H9 (cell line): ENCODE measurements around the gene DNAH8. TPM values are rescaled to one million over a fixed set of nuclear protein-coding genes. Genes with fewer than 3 reads are reported as not detected.

ENCODE experiments used
- DNase-seq: peaks from one replicate; pipeline ENCODE4 v3.0.0-alpha.2; 2017
- H2AFZ ChIP-seq: one replicate; pipeline ENCODE4 v1.6.1; 2013; ENCODE audit warnings: mild to moderate bottlenecking, low read length, control low read depth, moderate library complexity
- H2AK5ac ChIP-seq: 2 replicates; pipeline ENCODE4 v1.6.1; 2013; ENCODE audit warnings: low read length, control low read depth, mixed read lengths; ENCODE audit not compliant: insufficient read length
- H2BK120ac ChIP-seq: one replicate; pipeline ENCODE4 v1.6.1; 2013; ENCODE audit warnings: low read depth, mild to moderate bottlenecking, low read length, control low read depth, inconsistent platforms; ENCODE audit not compliant: poor library complexity, severe bottlenecking
- H2BK12ac ChIP-seq: 2 replicates; pipeline ENCODE4 v1.6.1; 2013; ENCODE audit warnings: low read length, control low read depth, mixed read lengths, low read depth; ENCODE audit not compliant: insufficient read length
- H2BK15ac ChIP-seq: 2 replicates; pipeline ENCODE4 v1.6.1; 2013; ENCODE audit warnings: low read depth, low read length, control low read depth
- H2BK20ac ChIP-seq: one replicate; pipeline ENCODE4 v1.6.1; 2013; ENCODE audit warnings: low read depth, mild to moderate bottlenecking, low read length, control low read depth, inconsistent platforms; ENCODE audit not compliant: poor library complexity, severe bottlenecking
- H2BK5ac ChIP-seq: 2 replicates; pipeline ENCODE4 v1.6.1; 2013; ENCODE audit warnings: low read length, control low read depth, mixed read lengths; ENCODE audit not compliant: insufficient read length
- H3K14ac ChIP-seq: 2 replicates; pipeline ENCODE4 v1.6.1; 2013; ENCODE audit warnings: low read length, control low read depth; ENCODE audit not compliant: insufficient read depth
- H3K18ac ChIP-seq: 2 replicates; pipeline ENCODE4 v1.6.1; 2013; ENCODE audit warnings: low read depth, mild to moderate bottlenecking, mixed read lengths, low read length, control low read depth; ENCODE audit not compliant: insufficient read length
- H3K23ac ChIP-seq: 2 replicates; pipeline ENCODE4 v1.6.1; 2013; ENCODE audit warnings: low read length, control low read depth, mixed read lengths, low read depth; ENCODE audit not compliant: insufficient read length
- H3K23me2 ChIP-seq: 2 replicates; pipeline ENCODE4 v1.6.1; 2013; ENCODE audit warnings: low read depth, mild to moderate bottlenecking, mixed read lengths, low read length, control low read depth; ENCODE audit not compliant: insufficient read length, poor library complexity, severe bottlenecking
- H3K27ac ChIP-seq: 2 replicates; pipeline ENCODE4 v1.5.1; 2013; ENCODE audit warnings: low read length, control low read depth, mixed read lengths, low read depth; ENCODE audit not compliant: insufficient read length
- H3K27me3 ChIP-seq: 2 replicates; pipeline ENCODE4 v1.6.1; 2013; ENCODE audit warnings: low read length, control low read depth, inconsistent platforms; ENCODE audit not compliant: insufficient read depth
- H3K4ac ChIP-seq: 2 replicates; pipeline ENCODE4 v1.6.1; 2013; ENCODE audit warnings: low read depth, mild to moderate bottlenecking, control low read depth, inconsistent platforms, low read length, moderate library complexity
- H3K4me1 ChIP-seq: 2 replicates; pipeline ENCODE4 v1.6.1; 2013; ENCODE audit warnings: low read length, control low read depth, inconsistent platforms; ENCODE audit not compliant: insufficient read depth
- H3K4me2 ChIP-seq: 2 replicates; pipeline ENCODE4 v1.6.1; 2013; ENCODE audit warnings: low read length, control low read depth, mixed read lengths; ENCODE audit not compliant: insufficient read length, insufficient read depth
- H3K56ac ChIP-seq: 2 replicates; pipeline ENCODE4 v1.6.1; 2013; ENCODE audit warnings: low read depth, mild to moderate bottlenecking, mixed read lengths, low read length, control low read depth; ENCODE audit not compliant: insufficient read length
- H3K79me1 ChIP-seq: 2 replicates; pipeline ENCODE4 v1.6.1; 2013; ENCODE audit warnings: low read depth, mild to moderate bottlenecking, moderate library complexity, low read length, control low read depth, inconsistent platforms; ENCODE audit not compliant: insufficient read depth, poor library complexity, severe bottlenecking
- H3K79me2 ChIP-seq: 2 replicates; pipeline ENCODE4 v1.6.1; 2013; ENCODE audit warnings: low read length, control low read depth, inconsistent platforms; ENCODE audit not compliant: insufficient read depth
- H3K9ac ChIP-seq: 2 replicates; pipeline ENCODE4 v1.6.1; 2013; ENCODE audit warnings: low read length, control low read depth, mixed read lengths; ENCODE audit not compliant: insufficient read length; ENCODE audit errors: extremely low read depth
- H3K9me3 ChIP-seq: one replicate; pipeline ENCODE4 v1.6.1; 2013; ENCODE audit warnings: low read depth, low read length, inconsistent platforms; ENCODE audit not compliant: control insufficient read depth
- H3T11ph ChIP-seq: one replicate; pipeline ENCODE4 v1.6.1; 2013; ENCODE audit warnings: mild to moderate bottlenecking, low read length, control low read depth, inconsistent platforms
- H4K20me1 ChIP-seq: one replicate; pipeline ENCODE4 v1.6.1; 2013; ENCODE audit not compliant: control insufficient read depth, insufficient read length, insufficient read depth
- H4K5ac ChIP-seq: 2 replicates; pipeline ENCODE4 v1.6.1; 2013; ENCODE audit warnings: low read depth, mild to moderate bottlenecking, mixed read lengths, low read length, control low read depth; ENCODE audit not compliant: insufficient read length
- H4K8ac ChIP-seq: replicated peaks from 2 replicates; pipeline ENCODE4 v1.6.1; 2013; ENCODE audit warnings: low read length, control low read depth, mixed read lengths, low read depth; ENCODE audit not compliant: insufficient read length
- H4K91ac ChIP-seq: 2 replicates; pipeline ENCODE4 v1.6.1; 2013; ENCODE audit warnings: low read depth, mild to moderate bottlenecking, moderate library complexity, mixed read lengths, low read length, control low read depth; ENCODE audit not compliant: insufficient read length
- H3K27ac Mint-ChIP-seq, 3 experiments: 2 replicates in 2 of 3; 3 replicates in 1 of 3; pipeline ENCODE4 v1.8.0; 2020 to 2021; ENCODE audit warnings: mixed read lengths in 3 of 3, mild to moderate bottlenecking in 1 of 3, moderate library complexity in 1 of 3
- H3K27me3 Mint-ChIP-seq: 2 replicates; pipeline ENCODE4 v1.8.0; 2021; ENCODE audit warnings: low read depth, mild to moderate bottlenecking, moderate library complexity, mixed read lengths
- H3K36me3 Mint-ChIP-seq, 3 experiments: 2 replicates in 2 of 3; 3 replicates in 1 of 3; pipeline ENCODE4 v1.8.0; 2020 to 2021; ENCODE audit warnings: low read depth in 3 of 3, mixed read lengths in 3 of 3; ENCODE audit not compliant: insufficient read depth in 1 of 3
- H3K4me1 Mint-ChIP-seq, 2 experiments: 2 replicates each; pipeline ENCODE4 v1.8.0; 2020; ENCODE audit warnings: mixed read lengths in 2 of 2
- H3K4me3 Mint-ChIP-seq, 2 experiments: 2 replicates in 1 of 2; 3 replicates in 1 of 2; pipeline ENCODE4 v1.8.0; 2020 to 2021; ENCODE audit warnings: mild to moderate bottlenecking in 2 of 2, mixed read lengths in 2 of 2, moderate library complexity in 1 of 2
- H3K9me3 Mint-ChIP-seq, 2 experiments: 2 replicates in 1 of 2; 3 replicates in 1 of 2; pipeline ENCODE4 v1.8.0; 2020; ENCODE audit warnings: mild to moderate bottlenecking in 2 of 2, mixed read lengths in 2 of 2, moderate library complexity in 1 of 2
- CTCF ChIP-seq: fragments of 200-600 bp; sonication (generic); conservative IDR thresholded peaks from 3 replicates; pipeline ENCODE4 v1.8.0; 2021; ENCODE audit warnings: antibody characterized with exemption, mild to moderate bottlenecking
- WGBS: extraction: QIAGEN DNeasy Blood & Tissue Kit; methylation state at CpG from one replicate; pipeline ENCODE4 v1.1.7; 2013; ENCODE audit warnings: missing lambda C conversion rate, low lambda C conversion rate, mixed read lengths; ENCODE audit not compliant: insufficient read length; ENCODE audit errors: extremely low coverage; 5-methylcytosine and 5-hydroxymethylcytosine counted together
- total RNA-seq: library from RNA; stranded (reverse); gene quantifications from 2 replicates; pipeline ENCODE4 v1.2.1, GENCODE V29; 2021

DNAH8 gene
- total RNA-seq, 1 experiment from 2014 or later: not detected

GRCh38 chr6:39016839-39017546, 301.9 kb downstream of the DNAH8 start:
- H3K4me3 Mint-ChIP-seq: no peak overlapping the region
- H4K8ac ChIP-seq: no peak overlapping the region
- no peaks in the 10 kb centered on the region for H3K23me2 ChIP-seq
- H3K4ac ChIP-seq: no peak overlapping the region
- H3K9me3 Mint-ChIP-seq: no peaks in the 10 kb centered on the region
- H4K20me1 ChIP-seq: no peaks in the 10 kb centered on the region
- H3K27ac Mint-ChIP-seq: no peak overlapping the region
- H4K91ac ChIP-seq: no peak overlapping the region
- H3K14ac ChIP-seq: no peak overlapping the region
- H3K27ac ChIP-seq: no peak overlapping the region
- H2BK12ac ChIP-seq: no peak overlapping the region
- H3K9me3 ChIP-seq: no peaks in the 10 kb centered on the region
- no peaks in the 10 kb centered on the region for H3K4me1 ChIP-seq
- no peaks in the 10 kb centered on the region; a peak in 2 of 4 replicates for H3K4me1 Mint-ChIP-seq
- H3K18ac ChIP-seq: no peak overlapping the region
- no peak overlapping the region for H2BK120ac ChIP-seq
- no peak overlapping the region for H2BK15ac ChIP-seq
- H2AK5ac ChIP-seq: no peak overlapping the region
- H3K4me2 ChIP-seq: no peak overlapping the region
- no peaks in the 10 kb centered on the region for H3K79me1 ChIP-seq
- no peaks in the 10 kb centered on the region for H3K79me2 ChIP-seq
- no peak for TF ChIP-seq CTCF
- no CpG with 5 or more reads among the region's 7 CpGs for WGBS
- no peak overlapping the region for H4K5ac ChIP-seq
- no peak overlapping the region for H3K23ac ChIP-seq
- no peak overlapping the region for H3K9ac ChIP-seq
- no peaks in the 10 kb centered on the region for H3K27me3 ChIP-seq
- H2BK5ac ChIP-seq: no peak overlapping the region
- H3K36me3 Mint-ChIP-seq: no peaks in the 10 kb centered on the region
- DNase-seq: no peak
- no peak overlapping the region for H2AFZ ChIP-seq
- H3T11ph ChIP-seq: no peak overlapping the region
- peaks cover 18% of the 10 kb centered on the region for H3K27me3 Mint-ChIP-seq
- H2BK20ac ChIP-seq: no peak overlapping the region
- no peak overlapping the region for H3K56ac ChIP-seq
